ENCODE results near the gene CHID1.

DNA sequence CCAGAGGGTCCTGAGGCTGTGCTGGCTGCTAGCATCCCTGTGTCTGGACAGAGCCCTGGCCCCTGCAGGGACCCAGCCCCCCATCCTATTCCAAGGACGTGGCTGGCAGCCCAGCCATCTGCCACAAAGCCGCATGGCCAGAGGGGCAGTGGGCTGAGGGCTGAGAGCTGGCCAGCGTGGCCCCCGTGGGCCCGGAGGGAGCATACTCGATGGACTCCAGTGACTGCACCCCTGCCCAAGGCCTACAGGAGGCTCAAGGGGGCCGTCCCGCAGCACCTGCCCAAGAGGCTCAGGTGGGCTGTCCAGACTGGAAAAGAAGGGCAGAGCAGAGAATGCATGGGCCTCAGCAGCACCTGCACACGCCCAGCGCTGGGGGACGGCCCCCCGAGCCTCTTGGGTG is 54.8 kb downstream of the CHID1 start:
- no peak for TF ChIP-seq POLR2A (IDR thresholded peaks at IDR 0.05; ENCODE audit: low read depth)
- TF ChIP-seq, protein P1, sequence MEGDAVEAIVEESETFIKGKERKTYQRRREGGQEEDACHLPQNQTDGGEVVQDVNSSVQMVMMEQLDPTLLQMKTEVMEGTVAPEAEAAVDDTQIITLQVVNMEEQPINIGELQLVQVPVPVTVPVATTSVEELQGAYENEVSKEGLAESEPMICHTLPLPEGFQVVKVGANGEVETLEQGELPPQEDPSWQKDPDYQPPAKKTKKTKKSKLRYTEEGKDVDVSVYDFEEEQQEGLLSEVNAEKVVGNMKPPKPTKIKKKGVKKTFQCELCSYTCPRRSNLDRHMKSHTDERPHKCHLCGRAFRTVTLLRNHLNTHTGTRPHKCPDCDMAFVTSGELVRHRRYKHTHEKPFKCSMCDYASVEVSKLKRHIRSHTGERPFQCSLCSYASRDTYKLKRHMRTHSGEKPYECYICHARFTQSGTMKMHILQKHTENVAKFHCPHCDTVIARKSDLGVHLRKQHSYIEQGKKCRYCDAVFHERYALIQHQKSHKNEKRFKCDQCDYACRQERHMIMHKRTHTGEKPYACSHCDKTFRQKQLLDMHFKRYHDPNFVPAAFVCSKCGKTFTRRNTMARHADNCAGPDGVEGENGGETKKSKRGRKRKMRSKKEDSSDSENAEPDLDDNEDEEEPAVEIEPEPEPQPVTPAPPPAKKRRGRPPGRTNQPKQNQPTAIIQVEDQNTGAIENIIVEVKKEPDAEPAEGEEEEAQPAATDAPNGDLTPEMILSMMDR (IDR thresholded peaks at IDR 0.05) = no peak
- TF ChIP-seq POLR2AphosphoS5 (IDR thresholded peaks at IDR 0.05) = no peak
- TF ChIP-seq EP300 (IDR thresholded peaks at IDR 0.05) = no peak

Data from esophagus muscularis mucosa (tissue), 4 donors.